Activated CD8-positive, alpha-beta memory T cell treated with anti-CD3 and anti-CD28 coated beads, Interleukin-2, amount 50 U/mL, for 1 hour (primary cell): ENCODE measurements around the gene ROBO3.

Experiments
- DNase-seq: peaks from one replicate; pipeline ENCODE4 v3.0.0-alpha.2; 2020; ENCODE audit errors: extremely low read depth

Gene ROBO3

GRCh38 chr11:124891373-124891861 is 26.2 kb downstream of the ROBO3 start:
- DNase-seq = no peak

- no peak for DNase-seq
These were observed 26.9 kb downstream of the ROBO3 start for GRCh38 chr11:124892146-124892545.

GRCh38 chr11:124892750-124893454 is 27.7 kb downstream of the ROBO3 start:
- DNase-seq = no peak

GRCh38 chr11:124893781-124894401 is 28.7 kb downstream of the ROBO3 start:
- DNase-seq = no peak

- no peak for DNase-seq
These were observed 29.6 kb downstream of the ROBO3 start for GRCh38 chr11:124894606-124895430.

- no peak for DNase-seq
These were observed 30.3 kb downstream of the ROBO3 start for GRCh38 chr11:124895471-124895971.

GRCh38 chr11:124896071-124896750 is 31.0 kb downstream of the ROBO3 start:
- DNase-seq = no peak

- no peak for DNase-seq
These were observed 31.7 kb downstream of the ROBO3 start for GRCh38 chr11:124896821-124897391.

GRCh38 chr11:124897674-124898262 is 32.5 kb downstream of the ROBO3 start, which contains the start of gene ROBO4:
Gene ROBO4 (minus strand): TSS chr11:124897865. CDS start chr11:124897795, 70 bp downstream.
- no peak for DNase-seq

GRCh38 chr11:124898263-124898680 is 33.0 kb downstream of the ROBO3 start:
- DNase-seq = no peak

GRCh38 chr11:124898711-124899110 is 33.5 kb downstream of the ROBO3 start:
- DNase-seq = no peak

GRCh38 chr11:124899383-124900145 is 34.3 kb downstream of the ROBO3 start:
- no peak for DNase-seq

GRCh38 chr11:124900464-124900863 is 35.2 kb downstream of the ROBO3 start:
- no peak for DNase-seq

- no peak for DNase-seq
These were observed 37.4 kb downstream of the ROBO3 start for GRCh38 chr11:124902616-124903015.

GRCh38 chr11:124915541-124916369 is 50.5 kb downstream of the ROBO3 start:
- DNase-seq = no peak

- no peak for DNase-seq
These were observed 51.1 kb downstream of the ROBO3 start for GRCh38 chr11:124916370-124916710.

- DNase-seq = no peak
These were observed 51.9 kb downstream of the ROBO3 start for GRCh38 chr11:124917115-124917637.

- DNase-seq = no peak
These were observed 53.7 kb downstream of the ROBO3 start, which contains the start of gene HEPN1 for GRCh38 chr11:124918950-124919349. Gene HEPN1 (plus strand): TSS chr11:124919250.

- no peak for DNase-seq
These were observed 54.7 kb downstream of the ROBO3 start for GRCh38 chr11:124919898-124920297.
